GM18507 (cell line): Measurements from ENCODE around the gene DYNC2H1.
A peak's percentile ranks its signal among the peaks of the same experiment; 100 is the strongest.
"Not testable (repeated sequence)": the region's sequence is repeated elsewhere in the genome, so short reads cannot be mapped to it uniquely, and the experiment has no call there.

Experiments
- DNase-seq: peaks from one replicate; pipeline ENCODE4 v3.0.0; 2011; ENCODE audit warnings: low read depth; ENCODE audit not compliant: insufficient read length; ENCODE audit errors: extremely low spot score
- FAIRE-seq: peaks from 2 replicates; lab custom pipeline; 2011; peaks lifted over from hg19 to GRCh38; lab: Jason Lieb, UNC

DYNC2H1 gene

DNA sequence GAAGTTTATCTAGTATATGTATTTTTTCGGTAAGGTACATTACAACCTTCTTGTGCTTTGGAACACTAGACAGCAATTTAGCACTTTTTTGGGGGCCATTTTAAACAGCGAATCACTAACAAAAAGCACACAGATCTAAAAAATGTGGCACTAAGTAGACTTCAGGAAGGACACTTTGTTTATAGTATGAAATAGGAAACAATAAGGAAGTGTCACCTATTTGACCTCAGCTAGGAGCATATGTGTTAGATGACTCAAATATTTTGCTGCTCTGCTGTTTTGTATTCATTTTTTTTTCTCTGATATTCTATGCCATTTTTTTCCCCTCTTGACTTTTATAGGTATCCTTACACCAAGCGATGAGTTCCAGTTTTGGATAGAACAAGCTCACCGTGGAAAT lies 5.6 kb downstream of the DYNC2H1 start:
- FAIRE-seq (no peak), DNase-seq (no peak)

DNA sequence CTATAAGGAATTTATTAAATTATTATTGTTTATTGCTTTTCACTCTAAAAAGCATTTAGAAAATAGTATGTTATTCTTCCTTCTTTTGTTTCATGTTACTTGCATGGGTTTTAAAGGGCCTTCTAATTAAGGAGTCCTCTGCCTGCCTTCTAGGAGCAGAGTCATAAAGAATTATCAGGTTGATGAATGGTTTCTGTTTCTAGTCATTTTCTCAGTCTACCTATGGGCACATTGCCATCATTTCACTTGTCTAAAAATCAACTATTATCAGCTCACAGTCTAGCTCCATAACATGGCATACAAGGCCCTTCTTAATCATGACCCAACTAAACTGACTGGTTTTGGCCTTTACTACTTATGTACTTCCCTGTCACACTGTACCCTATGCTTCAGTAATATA lies 16.2 kb downstream of the DYNC2H1 start:
- FAIRE-seq, result no peak
- DNase-seq, result no peak

GRCh38 chr11:103141986-103142385 lies 32.8 kb downstream of the DYNC2H1 start:
- DNase-seq, FAIRE-seq: not testable (repeated sequence)

- FAIRE-seq (no peak), DNase-seq (no peak)
These were observed 38.4 kb downstream of the DYNC2H1 start for GRCh38 chr11:103147627-103148026.

DNA sequence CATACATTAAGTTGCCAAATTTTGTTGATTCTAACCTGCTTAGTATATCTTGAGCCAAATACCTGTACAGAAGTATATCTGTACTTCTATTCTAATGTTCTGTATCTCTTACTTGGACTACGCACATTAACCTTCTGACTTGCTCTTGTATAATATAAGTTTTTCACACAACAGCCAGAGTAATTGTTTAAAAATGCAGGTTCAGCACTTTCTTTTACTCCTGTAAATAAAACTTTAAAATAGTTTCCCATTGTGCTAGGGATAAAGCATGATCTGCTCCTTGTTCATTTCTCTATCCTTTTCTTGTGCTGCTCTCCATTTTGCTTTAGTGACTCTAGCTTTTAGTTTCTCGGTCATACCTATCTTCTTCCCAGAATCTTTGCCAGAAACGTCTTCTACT lies 48.3 kb downstream of the DYNC2H1 start:
- FAIRE-seq (no peak), DNase-seq (no peak)

DNA sequence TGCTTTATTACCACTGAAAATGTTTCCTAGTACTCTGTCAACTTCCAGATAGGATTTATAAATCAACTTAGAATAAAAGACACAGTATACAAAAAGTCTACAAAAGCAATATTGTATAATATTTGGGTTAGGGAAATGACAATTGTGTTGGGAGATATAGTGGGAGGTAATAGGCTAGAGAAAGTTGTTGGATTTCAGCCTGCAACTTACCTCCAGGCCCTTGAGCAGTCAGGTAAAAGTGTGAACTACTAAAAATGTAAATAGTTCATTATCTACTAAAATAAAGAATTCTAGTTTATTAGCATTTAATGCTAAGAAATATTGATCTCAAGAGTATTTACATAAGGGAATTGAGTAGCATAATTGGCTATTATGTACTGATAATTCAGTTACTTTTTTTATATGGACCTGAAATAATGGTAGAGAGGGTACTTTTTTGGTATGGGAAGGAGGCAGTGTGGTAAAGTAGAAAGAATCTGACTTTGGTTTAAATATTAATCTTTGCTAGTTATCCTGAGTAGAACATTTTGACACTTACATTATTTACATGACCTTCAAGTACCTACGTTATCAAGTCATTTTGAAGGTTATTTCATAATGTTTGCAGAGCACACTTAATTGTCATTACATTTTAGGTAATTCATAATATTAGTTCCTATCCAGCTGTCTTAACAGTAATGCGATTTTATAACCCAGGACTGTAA lies 55.0 kb downstream of the DYNC2H1 start:
- DNase-seq (no peak), FAIRE-seq (no peak)

- DNase-seq, result no peak
- no peak for FAIRE-seq
These were observed 57.9 kb downstream of the DYNC2H1 start for GRCh38 chr11:103167166-103167565.

DNA sequence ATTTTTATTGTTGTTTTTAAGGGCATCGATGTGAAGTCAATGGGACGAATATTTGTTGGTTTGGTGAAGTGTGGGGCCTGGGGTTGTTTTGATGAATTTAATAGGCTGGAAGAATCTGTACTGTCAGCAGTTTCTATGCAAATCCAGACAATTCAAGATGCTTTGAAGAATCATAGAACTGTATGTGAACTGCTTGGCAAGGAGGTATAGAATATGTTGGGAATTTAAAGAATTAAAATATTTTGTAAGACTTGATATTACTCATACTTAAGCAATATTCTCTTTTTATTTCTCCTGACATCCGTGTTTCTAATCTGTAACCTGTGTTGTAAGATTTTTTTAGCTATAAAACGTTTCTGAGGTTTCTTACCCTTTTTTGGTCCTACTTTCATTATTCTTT lies 61.6 kb downstream of the DYNC2H1 start:
- DNase-seq, result no peak
- no peak for FAIRE-seq

DNA sequence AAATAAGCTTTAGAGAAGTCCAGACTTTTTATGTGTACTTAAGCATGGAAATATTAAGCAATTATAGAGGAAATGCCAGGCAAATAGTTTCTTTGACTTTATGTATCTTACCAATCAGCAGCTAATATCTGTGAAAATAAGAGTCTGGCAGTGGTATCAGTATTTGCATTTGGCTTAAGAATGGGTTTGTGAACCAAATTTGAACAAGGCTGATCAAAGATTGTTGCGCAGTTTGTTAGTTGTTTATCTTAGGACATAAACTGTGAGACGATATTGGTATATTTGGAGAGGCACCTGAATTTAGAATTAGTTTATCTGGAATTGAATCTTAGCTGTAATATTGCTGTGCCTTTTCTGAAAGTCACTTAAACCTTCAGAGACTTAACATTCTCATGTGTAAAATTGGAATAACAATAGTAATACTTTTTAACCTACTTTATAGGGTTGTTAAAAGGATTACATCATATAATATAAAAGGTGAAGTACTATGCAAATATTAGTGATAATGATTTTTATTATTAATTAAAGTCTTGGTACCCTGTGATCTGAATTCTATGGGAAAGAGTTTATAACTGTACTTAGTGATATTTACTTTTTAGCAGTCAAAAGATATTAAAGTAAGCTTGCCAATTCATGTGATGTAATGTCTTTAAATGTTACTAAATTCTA lies 66.4 kb downstream of the DYNC2H1 start:
- FAIRE-seq (no peak), DNase-seq (no peak)

DNA sequence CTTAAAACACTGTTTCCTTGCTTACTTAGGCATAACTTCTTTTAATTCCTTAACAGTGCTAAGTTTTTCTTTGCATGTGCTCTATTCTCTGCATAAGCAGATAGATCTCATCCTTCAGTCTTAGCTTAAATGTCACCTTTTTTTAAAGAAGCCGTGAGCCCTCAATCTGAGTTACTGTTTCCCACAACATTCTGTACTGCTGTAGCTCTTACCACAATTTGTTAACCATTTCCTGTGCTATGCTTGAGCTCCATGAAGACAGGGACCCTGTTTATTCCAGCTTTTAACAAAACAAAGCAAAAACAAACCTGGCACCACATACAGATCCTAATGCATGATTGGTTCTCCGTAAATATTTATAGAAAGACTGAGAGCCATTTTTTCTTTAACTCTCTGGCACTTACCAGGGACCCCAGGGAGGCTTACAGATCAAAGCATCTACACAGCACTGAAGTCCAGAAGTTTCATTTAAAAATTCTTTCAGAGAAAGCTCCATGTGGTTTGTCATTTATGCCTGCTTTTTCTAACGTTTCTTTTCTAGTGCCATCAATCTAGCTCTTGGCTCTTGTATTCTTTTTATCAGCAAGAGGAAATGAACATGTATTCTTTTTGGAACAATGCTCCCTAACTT lies 74.9 kb downstream of the DYNC2H1 start:
- no peak for DNase-seq
- no peak for FAIRE-seq

DNA sequence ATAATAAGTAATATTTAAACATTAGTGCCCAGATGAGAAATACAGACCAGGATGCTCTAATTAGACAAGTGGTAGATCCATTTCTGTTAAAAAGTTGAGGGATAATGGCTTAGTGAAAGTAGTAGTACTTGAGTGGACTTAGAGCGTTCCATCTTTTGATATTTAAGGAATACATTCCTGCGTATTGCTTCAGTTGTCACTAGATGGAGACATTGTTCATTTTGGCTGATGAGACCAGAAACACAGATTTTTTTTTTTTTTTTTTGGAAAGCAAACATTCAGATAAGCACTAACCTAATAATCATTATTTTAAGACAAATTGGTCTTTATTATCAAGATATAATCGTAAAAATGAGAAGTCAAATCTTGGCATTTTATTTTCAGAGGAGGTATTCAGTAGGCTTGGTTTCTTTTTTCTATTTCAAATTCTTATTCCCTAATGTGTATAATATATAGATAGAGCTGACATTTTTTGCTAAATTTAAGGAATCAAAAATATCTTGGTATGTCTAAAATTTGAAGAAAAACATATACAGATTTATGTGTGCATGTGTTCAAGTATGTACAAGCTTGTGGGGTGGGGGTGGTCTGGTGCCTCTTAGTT lies 92.9 kb downstream of the DYNC2H1 start:
- peak; percentile 31 for FAIRE-seq
- DNase-seq, result no peak

- FAIRE-seq, result no peak
These were observed 101.3 kb downstream of the DYNC2H1 start for GRCh38 chr11:103210543-103210942.

GRCh38 chr11:103215812-103216211 lies 106.6 kb downstream of the DYNC2H1 start:
- DNase-seq (no peak), FAIRE-seq (no peak)

More at GRCh38 chr11:103210543-103210942, 101.3 kb downstream of the DYNC2H1 start:
- DNase-seq, result no peak

DNA sequence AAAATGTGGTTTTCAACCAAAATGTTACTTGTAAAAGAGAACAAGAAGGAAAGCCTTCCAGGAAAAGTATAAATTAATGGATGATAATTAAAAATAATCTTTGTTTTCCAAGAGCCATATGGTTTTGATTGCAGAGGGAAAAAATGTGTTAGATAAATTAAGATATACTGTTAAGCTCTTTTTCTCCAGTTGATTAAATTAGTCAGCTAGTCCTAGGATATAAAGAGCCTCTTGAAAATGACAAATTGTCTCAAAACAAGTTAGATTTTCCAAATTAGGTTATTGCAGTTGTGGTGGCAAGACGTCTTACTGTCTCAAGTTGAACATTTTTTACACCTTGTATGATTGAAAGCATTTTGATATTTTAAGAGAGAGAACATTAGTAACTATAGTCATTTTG lies 110.9 kb downstream of the DYNC2H1 start:
- FAIRE-seq (no peak), DNase-seq (no peak)

GRCh38 chr11:103222806-103223205 lies 113.6 kb downstream of the DYNC2H1 start:
- FAIRE-seq, result no peak
- no peak for DNase-seq

DNA sequence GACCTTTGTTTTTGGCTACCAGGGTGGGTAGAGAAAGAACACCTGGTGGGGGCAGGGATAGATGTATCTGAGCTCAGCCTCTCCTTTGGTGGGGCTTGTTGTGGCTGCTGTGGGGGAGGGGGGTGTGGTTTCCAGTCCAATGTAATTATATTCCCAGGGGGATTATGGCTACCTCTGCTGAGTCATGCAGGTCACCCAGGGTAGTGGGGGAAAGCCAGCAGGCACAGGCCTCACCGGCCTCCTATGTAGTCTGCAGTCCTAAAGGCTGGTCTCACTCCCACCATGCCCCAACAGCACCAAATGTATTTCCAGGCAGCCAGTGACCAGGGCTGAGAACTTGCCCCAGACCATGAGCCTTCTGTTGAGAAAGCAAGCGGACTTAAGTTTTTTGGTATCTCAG lies 119.6 kb downstream of the DYNC2H1 start:
- FAIRE-seq, result no peak

GRCh38 chr11:103234974-103235373 lies 125.7 kb downstream of the DYNC2H1 start:
- FAIRE-seq (no peak), DNase-seq (no peak)

More for the DNA sequence above, 119.6 kb downstream of the DYNC2H1 start:
- DNase-seq, result no peak

DNA sequence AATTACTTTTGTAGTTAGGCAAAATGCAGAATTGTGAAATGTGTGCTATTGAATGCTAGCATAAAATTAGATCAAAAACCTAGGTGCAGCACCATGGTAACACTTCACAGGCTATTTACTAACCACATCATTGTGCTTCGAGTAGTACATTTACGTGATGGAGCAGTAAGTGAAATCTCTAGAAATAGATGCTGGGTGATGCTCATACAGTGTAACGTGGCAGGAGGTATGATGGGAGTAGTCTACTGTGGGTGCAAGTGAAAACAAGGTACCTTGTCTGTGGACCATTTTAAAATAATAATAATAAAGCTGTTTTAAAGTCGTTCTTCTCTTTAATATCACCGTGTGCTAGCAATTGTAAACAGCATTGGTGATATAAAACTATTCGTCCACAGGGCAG lies 132.3 kb downstream of the DYNC2H1 start:
- no peak for FAIRE-seq

DNA sequence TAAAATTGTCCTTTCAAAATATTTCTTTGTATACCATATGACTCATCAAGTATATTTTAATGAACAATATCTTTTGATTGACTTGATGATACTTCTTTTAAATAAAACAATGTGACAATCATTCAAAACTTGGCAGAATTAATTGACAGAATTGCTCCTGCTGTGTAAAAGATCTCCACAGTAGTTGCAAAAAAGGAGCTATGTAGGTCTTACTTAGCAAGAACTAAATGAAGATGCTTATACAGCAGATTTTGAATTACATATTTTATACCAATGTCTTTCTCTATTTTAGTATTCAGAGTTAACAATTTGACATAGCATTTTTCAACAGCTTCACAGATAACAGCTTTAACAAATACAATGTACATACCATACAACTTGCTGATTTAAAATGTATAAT lies 144.9 kb downstream of the DYNC2H1 start:
- FAIRE-seq (no peak), DNase-seq (no peak)

More for the DNA sequence above, 132.3 kb downstream of the DYNC2H1 start:
- no peak for DNase-seq

DNA sequence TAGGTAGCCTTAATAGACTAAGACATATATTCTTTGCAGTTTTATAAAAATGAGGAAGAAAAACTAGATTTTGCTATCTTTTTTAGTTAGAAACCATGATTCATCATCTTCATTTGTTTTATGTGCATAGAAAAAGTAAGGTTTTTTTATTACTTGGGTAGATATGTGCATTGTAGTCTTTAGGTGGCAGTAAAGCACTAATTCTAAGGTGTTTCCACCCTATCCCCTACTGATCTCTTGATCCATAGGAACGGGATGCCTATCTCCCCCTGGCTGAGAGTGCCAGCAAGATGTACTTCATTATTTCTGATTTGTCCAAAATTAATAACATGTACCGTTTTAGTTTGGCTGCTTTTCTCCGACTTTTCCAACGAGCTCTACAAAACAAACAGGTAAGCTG lies 148.1 kb downstream of the DYNC2H1 start:
- FAIRE-seq (no peak), DNase-seq (no peak)
